OCI-LY1 (cell line): ENCODE data around the gene PNPLA7.
"Not testable (repeated sequence)": the region's sequence is repeated elsewhere in the genome, so short reads cannot be mapped to it uniquely, and the experiment has no call there.

Experiments used
- EZH2 ChIP-seq: fragments of 200-600 bp; sonication (generic), shearing (Covaris generic); IDR thresholded peaks from 2 replicates; pipeline ENCODE4 v1.8.0; 2017; ENCODE audit warnings: borderline replicate concordance, mixed run types, mild to moderate bottlenecking, antibody characterized with exemption, low read length, moderate library complexity, mixed read lengths
- TF ChIP-seq, protein P1 (sequence below): fragments of 200-600 bp; sonication (generic), shearing (Covaris generic); IDR thresholded peaks from 2 replicates; pipeline ENCODE4 v1.5.1; 2017; ENCODE audit warnings: mild to moderate bottlenecking, antibody characterized with exemption, low read length, moderate library complexity, mixed read lengths

DNA sequence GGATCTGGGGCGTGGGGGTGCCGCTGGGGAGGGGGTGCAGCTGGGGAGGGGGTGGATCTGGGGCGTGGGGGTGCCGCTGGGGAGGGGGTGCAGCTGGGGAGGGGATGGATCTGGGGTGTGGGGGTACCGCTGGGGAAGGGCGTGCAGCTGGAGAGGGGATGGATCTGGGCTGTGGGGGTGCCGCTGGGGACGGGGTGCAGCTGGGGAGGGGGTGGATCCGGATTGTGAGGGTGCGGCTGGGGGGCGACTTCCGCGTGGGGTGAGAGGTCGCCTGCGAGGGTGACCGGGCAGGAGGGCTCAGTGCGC, 709 bp upstream of the PNPLA7 start:
- TF ChIP-seq, protein P1, sequence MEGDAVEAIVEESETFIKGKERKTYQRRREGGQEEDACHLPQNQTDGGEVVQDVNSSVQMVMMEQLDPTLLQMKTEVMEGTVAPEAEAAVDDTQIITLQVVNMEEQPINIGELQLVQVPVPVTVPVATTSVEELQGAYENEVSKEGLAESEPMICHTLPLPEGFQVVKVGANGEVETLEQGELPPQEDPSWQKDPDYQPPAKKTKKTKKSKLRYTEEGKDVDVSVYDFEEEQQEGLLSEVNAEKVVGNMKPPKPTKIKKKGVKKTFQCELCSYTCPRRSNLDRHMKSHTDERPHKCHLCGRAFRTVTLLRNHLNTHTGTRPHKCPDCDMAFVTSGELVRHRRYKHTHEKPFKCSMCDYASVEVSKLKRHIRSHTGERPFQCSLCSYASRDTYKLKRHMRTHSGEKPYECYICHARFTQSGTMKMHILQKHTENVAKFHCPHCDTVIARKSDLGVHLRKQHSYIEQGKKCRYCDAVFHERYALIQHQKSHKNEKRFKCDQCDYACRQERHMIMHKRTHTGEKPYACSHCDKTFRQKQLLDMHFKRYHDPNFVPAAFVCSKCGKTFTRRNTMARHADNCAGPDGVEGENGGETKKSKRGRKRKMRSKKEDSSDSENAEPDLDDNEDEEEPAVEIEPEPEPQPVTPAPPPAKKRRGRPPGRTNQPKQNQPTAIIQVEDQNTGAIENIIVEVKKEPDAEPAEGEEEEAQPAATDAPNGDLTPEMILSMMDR, result not testable (repeated sequence)
- not testable (repeated sequence) for TF ChIP-seq EZH2
